SJCRH30 (cell line): ENCODE measurements around the gene KAZN. TPM values are rescaled to one million over a fixed set of nuclear protein-coding genes. Genes with fewer than 3 reads are reported as not detected.

Experiments used
- DNase-seq, 2 experiments: peaks; one replicate each; pipeline ENCODE4 v3.0.0-alpha.2; 2015 to 2020
- H3K27ac ChIP-seq: fragments of 250-450 bp; sonication (Bioruptor Pico); 2 replicates; pipeline ENCODE4 v1.5.1; 2020; ENCODE audit warnings: mild to moderate bottlenecking, moderate library complexity
- H3K27me3 ChIP-seq: fragments of 250-450 bp; sonication (Bioruptor Pico); 2 replicates; pipeline ENCODE4 v1.5.1; 2020; ENCODE audit warnings: mild to moderate bottlenecking, moderate library complexity
- H3K36me3 ChIP-seq: fragments of 250-450 bp; sonication (Bioruptor Pico); 2 replicates; pipeline ENCODE4 v1.5.1; 2020; ENCODE audit warnings: mild to moderate bottlenecking, moderate library complexity
- H3K4me1 ChIP-seq: fragments of 250-450 bp; sonication (Bioruptor Pico); 2 replicates; pipeline ENCODE4 v1.5.1; 2020; ENCODE audit warnings: mild to moderate bottlenecking, moderate library complexity
- H3K4me3 ChIP-seq: fragments of 250-450 bp; sonication (Bioruptor Pico); 2 replicates; pipeline ENCODE4 v1.5.1; 2020; ENCODE audit warnings: mild to moderate bottlenecking, moderate library complexity
- H3K9me3 ChIP-seq: fragments of 250-450 bp; sonication (Bioruptor Pico); replicated peaks from 2 replicates; pipeline ENCODE4 v1.5.1; 2020; ENCODE audit warnings: mild to moderate bottlenecking, moderate library complexity
- total RNA-seq: library from RNA; depleted of rRNA; stranded (reverse); fragments of >200 nt; shearing (Covaris generic); gene quantifications from 2 replicates; pipeline ENCODE4 v1.2.3, GENCODE V29; 2014

KAZN gene
- total RNA-seq, 1 experiment from 2014 or later, result 0.10 TPM

- Histone ChIP-seq H3K4me1 (peaks cover 17% of the 10 kb centered on the region), H3K9me3 (no peaks in the 10 kb centered on the region; the same call in 1 of the 2 replicates), H3K36me3 (no peaks in the 10 kb centered on the region), H3K4me3 (no peak overlapping the region), H3K27ac (no peak overlapping the region), H3K27me3 (no peaks in the 10 kb centered on the region)
- DNase-seq, result no peak
Observed at GRCh38 chr1:14949270-14949835, 350.9 kb downstream of the KAZN start.

- H3K27me3 ChIP-seq, result no peaks in the 10 kb centered on the region
- H3K4me1 ChIP-seq, result peaks cover 10% of the 10 kb centered on the region
- H3K36me3 ChIP-seq, result no peaks in the 10 kb centered on the region
- no peak overlapping the region for H3K4me3 ChIP-seq
- H3K27ac ChIP-seq, result no peak overlapping the region
- DNase-seq, result no peak
- H3K9me3 ChIP-seq, result no peaks in the 10 kb centered on the region; the same call in 1 of the 2 replicates
Observed at GRCh38 chr1:14949836-14950713, 351.6 kb downstream of the KAZN start.

GRCh38 chr1:14951766-14952165 lies 353.3 kb downstream of the KAZN start:
- H3K4me1 ChIP-seq, result peaks cover 4% of the 10 kb centered on the region
- no peaks in the 10 kb centered on the region; the same call in 1 of the 2 replicates for H3K9me3 ChIP-seq
- no peaks in the 10 kb centered on the region for H3K36me3 ChIP-seq
- no peaks in the 10 kb centered on the region for H3K27me3 ChIP-seq
- no peak overlapping the region for H3K4me3 ChIP-seq
- H3K27ac ChIP-seq, result no peak overlapping the region
- DNase-seq, result no peak

- Histone ChIP-seq H3K4me3 (no peak overlapping the region), H3K27me3 (no peaks in the 10 kb centered on the region), H3K36me3 (no peaks in the 10 kb centered on the region), H3K9me3 (no peaks in the 10 kb centered on the region; the same call in 1 of the 2 replicates), H3K4me1 (no peaks in the 10 kb centered on the region), H3K27ac (no peak overlapping the region)
- no peak for DNase-seq
Observed at GRCh38 chr1:14952626-14953314, 354.3 kb downstream of the KAZN start.

GRCh38 chr1:14954210-14954609 lies 355.7 kb downstream of the KAZN start:
- Histone ChIP-seq H3K36me3 (no peaks in the 10 kb centered on the region), H3K9me3 (no peaks in the 10 kb centered on the region; the same call in 1 of the 2 replicates), H3K4me1 (no peaks in the 10 kb centered on the region), H3K4me3 (no peak overlapping the region), H3K27me3 (no peaks in the 10 kb centered on the region), H3K27ac (no peak overlapping the region)
- DNase-seq, result no peak

- no peaks in the 10 kb centered on the region; the same call in 1 of the 2 replicates for H3K9me3 ChIP-seq
Observed at GRCh38 chr1:14954930-14955329, 356.4 kb downstream of the KAZN start.

GRCh38 chr1:14955402-14955801 lies 356.9 kb downstream of the KAZN start:
- Histone ChIP-seq H3K27ac (no peak overlapping the region), H3K36me3 (no peaks in the 10 kb centered on the region), H3K4me1 (no peaks in the 10 kb centered on the region), H3K4me3 (no peak overlapping the region), H3K9me3 (no peaks in the 10 kb centered on the region; the same call in 1 of the 2 replicates), H3K27me3 (no peaks in the 10 kb centered on the region)
- DNase-seq, result no peak

More at GRCh38 chr1:14954930-14955329, 356.4 kb downstream of the KAZN start:
- no peak overlapping the region for H3K27ac ChIP-seq
- H3K27me3 ChIP-seq, result no peaks in the 10 kb centered on the region
- no peak for DNase-seq
- no peak overlapping the region for H3K4me3 ChIP-seq
- no peaks in the 10 kb centered on the region for H3K4me1 ChIP-seq
- no peaks in the 10 kb centered on the region for H3K36me3 ChIP-seq

- Histone ChIP-seq H3K27ac (no peak overlapping the region), H3K4me1 (no peaks in the 10 kb centered on the region), H3K36me3 (no peaks in the 10 kb centered on the region), H3K9me3 (no peaks in the 10 kb centered on the region; the same call in 1 of the 2 replicates), H3K27me3 (no peaks in the 10 kb centered on the region), H3K4me3 (no peak overlapping the region)
- no peak for DNase-seq
Observed at GRCh38 chr1:14955976-14956375, 357.5 kb downstream of the KAZN start.

GRCh38 chr1:14956579-14957195 lies 358.2 kb downstream of the KAZN start:
- Histone ChIP-seq H3K36me3 (no peaks in the 10 kb centered on the region), H3K4me1 (no peaks in the 10 kb centered on the region), H3K4me3 (no peak overlapping the region), H3K9me3 (no peaks in the 10 kb centered on the region; the same call in 1 of the 2 replicates), H3K27ac (no peak overlapping the region), H3K27me3 (no peaks in the 10 kb centered on the region)
- DNase-seq, result no peak

- DNase-seq, result no peak
- H3K4me3 ChIP-seq, result no peak overlapping the region
- H3K27ac ChIP-seq, result no peak overlapping the region
- H3K4me1 ChIP-seq, result no peaks in the 10 kb centered on the region
- H3K9me3 ChIP-seq, result no peaks in the 10 kb centered on the region; the same call in 1 of the 2 replicates
- no peaks in the 10 kb centered on the region for H3K36me3 ChIP-seq
- H3K27me3 ChIP-seq, result no peaks in the 10 kb centered on the region
Observed at GRCh38 chr1:14957375-14958098, 359.1 kb downstream of the KAZN start.

- Histone ChIP-seq H3K27me3 (no peaks in the 10 kb centered on the region), H3K27ac (no peak overlapping the region), H3K36me3 (no peaks in the 10 kb centered on the region), H3K4me3 (no peak overlapping the region), H3K9me3 (no peaks in the 10 kb centered on the region; the same call in 1 of the 2 replicates), H3K4me1 (no peaks in the 10 kb centered on the region)
- DNase-seq, result no peak
Observed at GRCh38 chr1:14958249-14959058, 360.0 kb downstream of the KAZN start.

- no peaks in the 10 kb centered on the region for H3K4me1 ChIP-seq
- H3K27ac ChIP-seq, result no peak overlapping the region
- no peaks in the 10 kb centered on the region for H3K36me3 ChIP-seq
- DNase-seq, result no peak
- no peaks in the 10 kb centered on the region for H3K9me3 ChIP-seq
- no peak overlapping the region for H3K4me3 ChIP-seq
- H3K27me3 ChIP-seq, result no peaks in the 10 kb centered on the region
Observed at GRCh38 chr1:14959059-14959694, 360.7 kb downstream of the KAZN start.

- Histone ChIP-seq H3K9me3 (no peaks in the 10 kb centered on the region), H3K4me3 (no peak overlapping the region), H3K4me1 (no peaks in the 10 kb centered on the region), H3K27me3 (no peaks in the 10 kb centered on the region), H3K27ac (no peak overlapping the region), H3K36me3 (no peaks in the 10 kb centered on the region)
- no peak for DNase-seq
Observed at GRCh38 chr1:14961661-14962267, 363.3 kb downstream of the KAZN start.
